ENCODE measurements around the gene ZNF496. TPM values are rescaled to one million over a fixed set of nuclear protein-coding genes. Genes with fewer than 3 reads are reported as not detected.
A peak's percentile ranks its signal among the peaks of the same experiment; 100 is the strongest.

The ZNF496 gene
- total RNA-seq (2011; cell fraction: chromatin; rRNA removed; ENCODE audit: low replicate concordance), result 46.7 and 71.5 TPM in 2 replicates
- total RNA-seq (2011; cell fraction: nucleolus; rRNA removed), result 49.9 and 53.0 TPM in 2 replicates
- 47.4 and 58.0 TPM in 2 replicates for total RNA-seq (2011; cell fraction: nucleoplasm; rRNA removed)
- total RNA-seq (2014; rRNA removed) (44.4 and 63.2 TPM in 2 replicates), total RNA-seq (2014; rRNA removed; fragmentation: Illumina TruSeq; extraction: Trizol) (22.0 and 22.7 TPM in 2 replicates), total RNA-seq (2015; rRNA removed; fragmentation: Illumina TruSeq; extraction: Trizol) (31.4 and 31.6 TPM in 2 replicates), total RNA-seq (2021) (54.0 and 55.5 TPM in 2 replicates), polyA plus RNA-seq (2011; rRNA removed) (29.8 and 37.8 TPM in 2 replicates), polyA plus RNA-seq (2014; fragmentation: Illumina TruSeq; extraction: Trizol) (31.3 and 35.5 TPM in 2 replicates), polyA plus RNA-seq (2014; fragmentation: Nextera tagmentation; extraction: Ambion mirVana) (1 to 10 TPM; 4.3 to 5.9 TPM), polyA plus RNA-seq (2014; rRNA removed) (38.2 and 43.3 TPM in 2 replicates), polyA minus RNA-seq (2011; rRNA and poly(A)+ RNA removed) (44.2 and 45.8 TPM in 2 replicates), Bru-seq, nascent RNA (percentile 90 among the genes with signal in this experiment), BruChase-seq, experiment 1, labeled RNA remaining after a 2-hour chase (percentile 91 among the genes with signal in this experiment), BruChase-seq, experiment 2, labeled RNA remaining after a 6-hour chase (percentile 91 among the genes with signal in this experiment)
- 35.8 and 37.3 TPM in 2 replicates for polyA plus RNA-seq (2011; cell fraction: cytosol; rRNA removed)
- 52.3 and 64.6 TPM in 2 replicates for polyA plus RNA-seq (2011; cell fraction: nucleus; rRNA removed)
- 28.9 and 48.4 TPM in 2 replicates for polyA plus RNA-seq (2012)
- 31.3 and 34.9 TPM in 2 replicates for polyA minus RNA-seq (2011; cell fraction: cytosol; rRNA and poly(A)+ RNA removed)
- 25.3 and 28.4 TPM in 2 replicates for polyA minus RNA-seq (2011; cell fraction: nucleus; rRNA and poly(A)+ RNA removed)
- long read RNA-seq, experiment 1, full-length matches to known transcripts, result 3 of 146 reads
- long read RNA-seq, experiment 1, partial matches to known transcripts, result 12 of 146 reads
- long read RNA-seq, experiment 1, other reads (novel, unspliced or antisense), result 131 of 146 reads
- long read RNA-seq, experiment 2, full-length matches to known transcripts, result 4 of 62 reads
- long read RNA-seq, experiment 2, partial matches to known transcripts, result 32 of 62 reads
- long read RNA-seq, experiment 2, other reads (novel, unspliced or antisense), result 26 of 62 reads
- long read RNA-seq, experiment 3, full-length matches to known transcripts, result 1 of 12 reads
- long read RNA-seq, experiment 3, partial matches to known transcripts, result 0 of 12 reads
- long read RNA-seq, experiment 3, other reads (novel, unspliced or antisense), result 11 of 12 reads

DNA sequence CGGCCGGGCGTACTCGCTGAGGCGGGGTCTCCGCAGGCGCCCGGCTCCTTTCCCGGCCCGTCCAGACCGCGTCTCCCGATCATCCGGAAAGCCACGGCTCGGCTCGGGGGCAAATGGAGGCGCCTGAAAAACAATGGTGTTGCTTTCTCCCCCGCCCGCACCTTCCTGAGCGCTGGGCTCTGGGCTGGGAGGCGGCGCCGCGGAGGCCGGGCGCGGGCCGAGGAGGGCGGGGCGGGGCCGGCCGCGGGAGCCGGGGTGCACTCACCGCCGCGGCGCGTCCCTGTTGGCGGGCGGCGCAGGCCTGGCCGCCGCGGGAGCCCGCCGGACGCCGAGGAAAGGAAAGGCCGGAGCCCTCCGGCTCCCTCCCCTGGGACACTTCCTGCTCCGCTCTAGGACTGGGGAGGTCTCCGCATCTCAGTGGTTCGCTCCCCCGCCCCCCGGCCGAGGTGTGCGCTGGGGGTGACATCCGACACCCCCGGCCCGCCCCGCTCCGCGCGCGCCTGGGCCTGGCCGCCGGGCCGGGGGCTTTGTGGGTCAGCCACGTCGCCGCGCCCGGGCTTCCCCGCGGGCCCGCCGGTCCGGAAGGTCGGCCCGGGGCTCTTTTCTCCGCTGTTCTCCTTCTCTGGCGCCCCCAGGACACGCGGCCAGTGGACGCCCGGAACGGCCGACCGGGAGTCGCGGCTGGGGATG lies at the start of gene ZNF496:
TSS of gene ZNF496 (minus strand) at position 343 of the 690 bp plus-strand sequence. CDS start 2,289 bp downstream, outside the sequence.
- DNase-seq (ENCODE audit: extremely low read depth in 1 of 4, low spot score in 3 of 4) (peak; percentile 93 to 97 (median 94)), ATAC-seq (peak; percentile 76), FAIRE-seq (peak; percentile 15)
- ChIA-PET CTCF (ENCODE audit: low intra/inter-chr PET ratio) (interaction anchor here (0.7 kb wide), 1 partner anchor 435 kb away, joined by 3 read pairs; no protein-coding TSS in a partner anchor), POLR2A (interaction anchor here (0.8 to 3.5 kb wide), 5 partner anchors 11 to 220 kb away, joined by 3 to 19 read pairs (median 3); no protein-coding TSS in a partner anchor)
- Histone ChIP-seq H3K79me2 (ENCODE audit: control insufficient read depth, insufficient read depth, low read length) (peaks cover 74% of the 10 kb centered on the region), H4K20me1 (replicated peaks; ENCODE audit: control insufficient read depth, insufficient read depth, low read length) (peaks cover 26% of the 10 kb centered on the region), H3K4me1 (replicated peaks in 1 of 2; ENCODE audit: control insufficient read depth in 2 of 2, insufficient read depth in 2 of 2, low read length in 2 of 2) (peaks cover 38 to 69% of the 10 kb centered on the region in 2 experiments), H3K36me3 (ENCODE audit: control insufficient read depth, insufficient read depth, low read length) (peaks cover 66% of the 10 kb centered on the region), H3K9me1 (ENCODE audit: control insufficient read depth, insufficient read depth, low read length) (peaks cover 23% of the 10 kb centered on the region), H3K4me2 (ENCODE audit: insufficient read depth, low read length) (peak within 1 kb of the TSS; percentile 95), H3K9ac (ENCODE audit: insufficient read depth in 1 of 2, low read depth in 2 of 2, low read length in 2 of 2) (peak within 1 kb of the TSS; percentile 91 to 99), H3K9me3 (replicated peaks; ENCODE audit: control insufficient read depth, insufficient read depth, low read depth, low read length) (no peaks in the 10 kb centered on the region), H2AFZ (ENCODE audit: low read depth, low read length) (peak within 1 kb of the TSS; percentile 94), H3K27ac (ENCODE audit: extremely low read depth, low read depth, low read length) (peak within 1 kb of the TSS; percentile 91), H3K4me3 (peak within 1 kb of the TSS; percentile 92), H3K27me3 (ENCODE audit: control insufficient read depth in 2 of 2, insufficient read depth in 2 of 2, low read length in 2 of 2) (no peaks in the 10 kb centered on the region)
- WGBS (ENCODE audit: insufficient coverage, low coverage, missing lambda C conversion rate), result under 1% methylated on average over 40 of the region's 93 CpGs
- in situ Hi-C loops (cut with MboI), result no loop called here
- intact Hi-C loops (cut with micrococcal nuclease), result loop anchor here (2.0 kb wide), 1 partner anchor 29 kb away; no protein-coding TSS in a partner anchor
- no TSS peak for BruUV-seq (replicated peaks)
- TF ChIP-seq EP300 (IDR thresholded peaks at IDR 0.05; ENCODE audit: low read length) (peak; percentile 23; the same call in 1 of the 2 replicates), MYC (IDR thresholded peaks at IDR 0.05; ENCODE audit: low read depth, low read length) (peak; percentile 32; the same call in 1 of the 2 replicates), MYC (CRISPR knock-in tag; IDR thresholded peaks at IDR 0.05; ENCODE audit: borderline replicate concordance, low read depth) (peak; percentile 4; the same call in 1 of the 2 replicates), SPI1 (IDR thresholded peaks at IDR 0.05; ENCODE audit: borderline replicate concordance, low read depth, low read length) (peak; percentile 40; the same call in 1 of the 2 replicates), ETV1 (tag; conservative IDR thresholded peaks at IDR 0.05; ENCODE audit: low read depth) (peak; percentile 5; the same call in 1 of the 2 replicates), TCF7 (IDR thresholded peaks at IDR 0.05; ENCODE audit: borderline replicate concordance) (no peak), ZKSCAN1 (IDR thresholded peaks at IDR 0.05; ENCODE audit: low read depth, low read length) (peak; percentile 11; the same call in 1 of the 2 replicates), RBFOX2 (IDR thresholded peaks at IDR 0.05; ENCODE audit: low read depth, low read length) (peak; percentile 70), CHCHD3 (CRISPR knock-in tag; IDR thresholded peaks at IDR 0.05) (no peak), HMGN3 (IDR thresholded peaks at IDR 0.05; ENCODE audit: borderline replicate concordance, extremely low read depth, insufficient read length, low read depth, low read length) (peak; percentile 64), CREM (IDR thresholded peaks at IDR 0.05; ENCODE audit: low read depth) (peak; percentile 37; the same call in 1 of the 2 replicates)
- TF ChIP-seq, protein P1, sequence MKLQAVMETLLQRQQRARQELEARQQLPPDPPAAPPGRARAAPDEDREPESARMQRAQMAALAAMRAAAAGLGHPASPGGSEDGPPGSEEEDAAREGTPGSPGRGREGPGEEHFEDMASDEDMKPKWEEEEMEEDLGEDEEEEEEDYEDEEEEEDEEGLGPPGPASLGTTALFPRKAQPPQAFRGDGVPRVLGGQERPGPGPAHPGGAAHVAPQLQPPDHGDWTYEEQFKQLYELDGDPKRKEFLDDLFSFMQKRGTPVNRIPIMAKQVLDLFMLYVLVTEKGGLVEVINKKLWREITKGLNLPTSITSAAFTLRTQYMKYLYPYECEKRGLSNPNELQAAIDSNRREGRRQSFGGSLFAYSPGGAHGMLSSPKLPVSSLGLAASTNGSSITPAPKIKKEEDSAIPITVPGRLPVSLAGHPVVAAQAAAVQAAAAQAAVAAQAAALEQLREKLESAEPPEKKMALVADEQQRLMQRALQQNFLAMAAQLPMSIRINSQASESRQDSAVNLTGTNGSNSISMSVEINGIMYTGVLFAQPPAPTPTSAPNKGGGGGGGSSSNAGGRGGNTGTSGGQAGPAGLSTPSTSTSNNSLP (IDR thresholded peaks at IDR 0.05; ENCODE audit: borderline replicate concordance, low read depth, low read length), result no peak
- TF ChIP-seq, protein P2, sequence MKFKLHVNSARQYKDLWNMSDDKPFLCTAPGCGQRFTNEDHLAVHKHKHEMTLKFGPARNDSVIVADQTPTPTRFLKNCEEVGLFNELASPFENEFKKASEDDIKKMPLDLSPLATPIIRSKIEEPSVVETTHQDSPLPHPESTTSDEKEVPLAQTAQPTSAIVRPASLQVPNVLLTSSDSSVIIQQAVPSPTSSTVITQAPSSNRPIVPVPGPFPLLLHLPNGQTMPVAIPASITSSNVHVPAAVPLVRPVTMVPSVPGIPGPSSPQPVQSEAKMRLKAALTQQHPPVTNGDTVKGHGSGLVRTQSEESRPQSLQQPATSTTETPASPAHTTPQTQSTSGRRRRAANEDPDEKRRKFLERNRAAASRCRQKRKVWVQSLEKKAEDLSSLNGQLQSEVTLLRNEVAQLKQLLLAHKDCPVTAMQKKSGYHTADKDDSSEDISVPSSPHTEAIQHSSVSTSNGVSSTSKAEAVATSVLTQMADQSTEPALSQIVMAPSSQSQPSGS (CRISPR knock-in tag; IDR thresholded peaks at IDR 0.05), result peak; percentile 41; the same call in 1 of the 2 replicates
